ENCODE measurements around the gene SLC7A6OS. TPM values are rescaled to one million over a fixed set of nuclear protein-coding genes. Genes with fewer than 3 reads are reported as not detected.

Gene SLC7A6OS
- polyA plus RNA-seq, 3 donors: 9.3 to 10.5 (median 9.7) TPM

DNA sequence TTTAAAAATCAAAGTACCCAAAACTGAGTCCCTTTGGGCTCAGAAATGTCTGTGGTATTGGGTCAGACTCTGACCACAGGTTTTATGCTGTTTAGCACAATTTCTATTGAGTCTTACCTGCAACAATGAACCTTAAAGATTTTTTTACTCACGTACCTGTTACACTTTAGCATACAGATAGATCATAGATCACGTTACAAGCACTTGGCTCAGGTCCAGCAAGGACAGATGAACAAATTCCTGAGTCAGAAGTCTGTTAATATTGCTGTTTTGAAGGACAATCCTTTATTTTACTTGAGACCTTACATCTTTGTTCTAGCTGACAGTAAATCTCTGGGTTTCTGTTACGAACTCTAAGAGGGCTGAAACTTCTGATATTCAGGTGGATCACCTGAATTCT is 12.8 kb downstream of the SLC7A6OS start:
- Histone ChIP-seq H3K27ac (ENCODE audit: low read depth in 1 of 2, low read length in 2 of 2) (peak overlapping the region in 1 of 2 donors; percentile 65), H3K9ac (ENCODE audit: insufficient read depth, low read length, poor library complexity, severe bottlenecking) (no peak overlapping the region), H3K4me1 (ENCODE audit: control insufficient read depth in 1 of 2, insufficient read depth in 2 of 2, low read length in 2 of 2) (peaks cover 11 to 13% of the 10 kb centered on the region in 2 donors), H3K79me2 (ENCODE audit: insufficient read depth, low read length) (peaks cover 4% of the 10 kb centered on the region), H3K4me3 (replicated peaks in 1 of 3; ENCODE audit: low read depth in 2 of 3, low read length in 3 of 3) (no peak overlapping the region), H3K4me2 (replicated peaks; ENCODE audit: extremely low read depth, low read length, poor library complexity, severe bottlenecking) (no peak overlapping the region), H3K36me3 (replicated peaks in 1 of 2; ENCODE audit: control insufficient read depth in 1 of 2, insufficient read depth in 2 of 2, low read length in 2 of 2) (peaks cover 85 to 100% of the 10 kb centered on the region in 2 donors), H2AFZ (ENCODE audit: insufficient read depth, low read depth, low read length, poor library complexity, severe bottlenecking) (no peak overlapping the region), H4K20me1 (ENCODE audit: insufficient read depth, low read length) (peaks cover 19% of the 10 kb centered on the region), H3K27me3 (ENCODE audit: control insufficient read depth in 2 of 2, insufficient read depth in 2 of 2, low read length in 2 of 2) (no peaks in the 10 kb centered on the region), H3K9me3 (replicated peaks in 1 of 2; ENCODE audit: control insufficient read depth in 1 of 2, insufficient read depth in 1 of 2, low read length in 2 of 2) (no peaks in the 10 kb centered on the region)
- intact Hi-C loops (cut with micrococcal nuclease): no loop called here
- no peak for DNase-seq
- Mint-ChIP-seq H3K4me3 (no peak overlapping the region), H3K27me3 (ENCODE audit: low read depth in 3 of 3) (no peaks in the 10 kb centered on the region), H3K27ac (peak overlapping the region in 1 of 7 donors; percentile 79), H3K36me3 (peaks cover 89 to 97% of the 10 kb centered on the region in 2 donors), H3K4me1 (peaks cover 15% of the 10 kb centered on the region), H3K9me3 (no peaks in the 10 kb centered on the region)
- 100% methylated on average over 2 of the region's 3 CpGs for WGBS (ENCODE audit: insufficient coverage)
- TF ChIP-seq, protein P1, sequence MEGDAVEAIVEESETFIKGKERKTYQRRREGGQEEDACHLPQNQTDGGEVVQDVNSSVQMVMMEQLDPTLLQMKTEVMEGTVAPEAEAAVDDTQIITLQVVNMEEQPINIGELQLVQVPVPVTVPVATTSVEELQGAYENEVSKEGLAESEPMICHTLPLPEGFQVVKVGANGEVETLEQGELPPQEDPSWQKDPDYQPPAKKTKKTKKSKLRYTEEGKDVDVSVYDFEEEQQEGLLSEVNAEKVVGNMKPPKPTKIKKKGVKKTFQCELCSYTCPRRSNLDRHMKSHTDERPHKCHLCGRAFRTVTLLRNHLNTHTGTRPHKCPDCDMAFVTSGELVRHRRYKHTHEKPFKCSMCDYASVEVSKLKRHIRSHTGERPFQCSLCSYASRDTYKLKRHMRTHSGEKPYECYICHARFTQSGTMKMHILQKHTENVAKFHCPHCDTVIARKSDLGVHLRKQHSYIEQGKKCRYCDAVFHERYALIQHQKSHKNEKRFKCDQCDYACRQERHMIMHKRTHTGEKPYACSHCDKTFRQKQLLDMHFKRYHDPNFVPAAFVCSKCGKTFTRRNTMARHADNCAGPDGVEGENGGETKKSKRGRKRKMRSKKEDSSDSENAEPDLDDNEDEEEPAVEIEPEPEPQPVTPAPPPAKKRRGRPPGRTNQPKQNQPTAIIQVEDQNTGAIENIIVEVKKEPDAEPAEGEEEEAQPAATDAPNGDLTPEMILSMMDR (IDR thresholded peaks at IDR 0.05): no peak

DNA sequence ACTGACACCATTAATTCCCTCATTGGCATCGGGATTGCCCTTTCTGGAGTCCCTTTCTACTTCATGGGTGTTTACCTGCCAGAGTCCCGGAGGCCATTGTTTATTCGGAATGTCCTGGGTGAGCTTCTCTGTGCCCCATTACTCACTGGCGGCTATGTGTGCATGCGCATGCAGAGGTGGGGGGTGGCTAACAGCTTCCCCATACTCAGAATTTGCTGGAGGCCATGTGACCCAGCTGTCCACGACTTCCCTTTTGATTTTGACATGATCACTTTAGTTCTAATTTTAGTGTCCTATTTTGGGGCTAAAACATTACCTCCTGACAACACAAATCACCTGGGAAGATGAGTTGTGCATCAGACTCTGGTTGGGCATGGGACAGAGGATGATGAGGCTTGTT is 14.1 kb downstream of the SLC7A6OS start:
- H3K27me3 Mint-ChIP-seq (ENCODE audit: low read depth in 3 of 3): no peaks in the 10 kb centered on the region
- no peaks in the 10 kb centered on the region for H3K9me3 Mint-ChIP-seq
- intact Hi-C loops (cut with micrococcal nuclease): no loop called here
- H3K4me3 ChIP-seq (replicated peaks in 1 of 3; ENCODE audit: low read depth in 2 of 3, low read length in 3 of 3): no peak overlapping the region
- no peaks in the 10 kb centered on the region for H3K9me3 ChIP-seq (replicated peaks in 1 of 2; ENCODE audit: control insufficient read depth in 1 of 2, insufficient read depth in 1 of 2, low read length in 2 of 2)
- H3K27me3 ChIP-seq (ENCODE audit: control insufficient read depth in 2 of 2, insufficient read depth in 2 of 2, low read length in 2 of 2): no peaks in the 10 kb centered on the region
- whole genome bisulfite sequencing (ENCODE audit: insufficient coverage): 78% methylated on average over 3 of the region's 6 CpGs
- peak; percentile 30 to 73 (median 47) for DNase-seq
- H4K20me1 ChIP-seq (ENCODE audit: insufficient read depth, low read length): peaks cover 9% of the 10 kb centered on the region
- no peak overlapping the region for H3K4me3 Mint-ChIP-seq
- no peak overlapping the region for H3K9ac ChIP-seq (ENCODE audit: insufficient read depth, low read length, poor library complexity, severe bottlenecking)
- H3K36me3 ChIP-seq (replicated peaks in 1 of 2; ENCODE audit: control insufficient read depth in 1 of 2, insufficient read depth in 2 of 2, low read length in 2 of 2): peaks cover 85 to 100% of the 10 kb centered on the region in 2 donors
- H3K27ac Mint-ChIP-seq: peak overlapping the region; percentile 66 to 88 (median 82)
- no peak overlapping the region for H3K4me2 ChIP-seq (replicated peaks; ENCODE audit: extremely low read depth, low read length, poor library complexity, severe bottlenecking)
- peaks cover 15% of the 10 kb centered on the region for H3K4me1 Mint-ChIP-seq
- H3K36me3 Mint-ChIP-seq: peaks cover 89 to 97% of the 10 kb centered on the region in 2 donors
- H3K79me2 ChIP-seq (ENCODE audit: insufficient read depth, low read length): peaks cover 2% of the 10 kb centered on the region
- TF ChIP-seq, protein P1 (IDR thresholded peaks at IDR 0.05): no peak
- H3K4me1 ChIP-seq (ENCODE audit: control insufficient read depth in 1 of 2, insufficient read depth in 2 of 2, low read length in 2 of 2): peaks cover 11 to 13% of the 10 kb centered on the region in 2 donors
- H3K27ac ChIP-seq (ENCODE audit: low read depth in 1 of 2, low read length in 2 of 2): peak overlapping the region; percentile 11 to 65
- no peak overlapping the region for H2AFZ ChIP-seq (ENCODE audit: insufficient read depth, low read depth, low read length, poor library complexity, severe bottlenecking)
